Measurements from ENCODE around the gene FRMD8.
"Not testable (repeated sequence)": the region's sequence is repeated elsewhere in the genome, so short reads cannot be mapped to it uniquely, and the experiment has no call there.

The FRMD8 gene

GRCh38 chr11:65448418-65449105, 62.1 kb downstream of the FRMD8 start:
- peak; percentile 68 for DNase-seq (ENCODE audit: low read depth, low spot score)
- no peak overlapping the region for H3K4me3 ChIP-seq (ENCODE audit: low read depth, low read length)
- in situ Hi-C loops (cut with HindIII; ENCODE audit: low sequenced_read_pairs): no loop called here
- TF ChIP-seq CTCF (IDR thresholded peaks at IDR 0.05; ENCODE audit: low read depth, low read length): no peak

- in situ Hi-C loops (cut with HindIII; ENCODE audit: low sequenced_read_pairs); H3K4me3 ChIP-seq (ENCODE audit: low read depth, low read length); DNase-seq (ENCODE audit: low read depth, low spot score): not testable (repeated sequence)
Observed at GRCh38 chr11:65451301-65451700, 64.9 kb downstream of the FRMD8 start.

GRCh38 chr11:65452259-65452658, 65.8 kb downstream of the FRMD8 start:
- H3K4me3 ChIP-seq (ENCODE audit: low read depth, low read length); DNase-seq (ENCODE audit: low read depth, low spot score); in situ Hi-C loops (cut with HindIII; ENCODE audit: low sequenced_read_pairs): not testable (repeated sequence)

GRCh38 chr11:65452806-65453490, 66.5 kb downstream of the FRMD8 start:
- no peak overlapping the region for H3K4me3 ChIP-seq (ENCODE audit: low read depth, low read length)
- in situ Hi-C loops (cut with HindIII; ENCODE audit: low sequenced_read_pairs): no loop called here
- peak; percentile 69 for DNase-seq (ENCODE audit: low read depth, low spot score)
- TF ChIP-seq CTCF (IDR thresholded peaks at IDR 0.05; ENCODE audit: low read depth, low read length): no peak

- in situ Hi-C loops (cut with HindIII; ENCODE audit: low sequenced_read_pairs): no loop called here
- no peak for TF ChIP-seq CTCF (IDR thresholded peaks at IDR 0.05; ENCODE audit: low read depth, low read length)
Observed at GRCh38 chr11:65454311-65454695, 67.9 kb downstream of the FRMD8 start.

GRCh38 chr11:65454696-65455456, 68.4 kb downstream of the FRMD8 start:
- H3K4me3 ChIP-seq (ENCODE audit: low read depth, low read length): peak overlapping the region; percentile 60
- peak; percentile 17 for TF ChIP-seq CTCF (IDR thresholded peaks at IDR 0.05; ENCODE audit: low read depth, low read length)
- DNase-seq (ENCODE audit: low read depth, low spot score): peak; percentile 90
- in situ Hi-C loops (cut with HindIII; ENCODE audit: low sequenced_read_pairs): no loop called here

More at GRCh38 chr11:65454311-65454695, 67.9 kb downstream of the FRMD8 start:
- H3K4me3 ChIP-seq (ENCODE audit: low read depth, low read length): peak overlapping the region; percentile 60
- peak; percentile 44 for DNase-seq (ENCODE audit: low read depth, low spot score)

GRCh38 chr11:65456418-65456817, 70.0 kb downstream of the FRMD8 start:
- no peak for DNase-seq (ENCODE audit: low read depth, low spot score)
- in situ Hi-C loops (cut with HindIII; ENCODE audit: low sequenced_read_pairs): no loop called here
- H3K4me3 ChIP-seq (ENCODE audit: low read depth, low read length): no peak overlapping the region
- TF ChIP-seq CTCF (IDR thresholded peaks at IDR 0.05; ENCODE audit: low read depth, low read length): no peak

All from astrocyte of the spinal cord (primary cell).